Breast epithelium (tissue), 4 donors: ENCODE results near the gene JAM2. TPM values are rescaled to one million over a fixed set of nuclear protein-coding genes. Genes with fewer than 3 reads are reported as not detected.

Experiments
- DNase-seq, 2 donors: peaks; one replicate each; pipeline ENCODE4 v3.0.0-alpha.2; 2019; ENCODE audit warnings: low spot score in 2 of 2
- H3K27ac ChIP-seq, 2 donors: fragments of 200-600 bp; sonication (generic) in 1 of 2; one replicate each; pipeline ENCODE4 v1.5.1; 2016 to 2019; ENCODE audit warnings: mild to moderate bottlenecking in 1 of 2
- H3K27me3 ChIP-seq, 2 donors: fragments of 200-600 bp; sonication (generic) in 1 of 2; one replicate each; pipeline versions ENCODE4 v1.5.1 to v1.6.0; 2017 to 2019; ENCODE audit warnings: control low read depth in 1 of 2, mild to moderate bottlenecking in 1 of 2
- H3K36me3 ChIP-seq: fragments of 200-600 bp; one replicate; pipeline ENCODE4 v1.5.1; 2019
- H3K4me1 ChIP-seq, 2 donors: fragments of 200-600 bp; sonication (generic); one replicate each; pipeline ENCODE4 v1.5.1; 2016 to 2019; ENCODE audit warnings: control low read depth in 1 of 2
- H3K4me3 ChIP-seq, 3 donors: fragments of 200-600 bp; sonication (generic); 1 replicate in 2 of 3; 2 replicates in 1 of 3; pipeline ENCODE4 v1.5.1; 2016 to 2019; ENCODE audit warnings: mild to moderate bottlenecking in 3 of 3, moderate library complexity in 2 of 3
- H3K9me3 ChIP-seq, 2 donors: fragments of 200-600 bp; sonication (generic) in 1 of 2; one replicate each; pipeline ENCODE4 v1.5.1; 2016 to 2019; ENCODE audit warnings: control low read depth in 1 of 2
- CTCF ChIP-seq, 3 donors: fragments of 450-650 bp; IDR thresholded peaks; one replicate each; pipeline ENCODE4 v1.5.1; 2016 to 2017; ENCODE audit warnings: antibody characterized with exemption in 3 of 3, mild to moderate bottlenecking in 3 of 3, moderate library complexity in 3 of 3
- POLR2A ChIP-seq: fragments of 450-650 bp; IDR thresholded peaks from one replicate; pipeline ENCODE4 v1.6.1; 2016; ENCODE audit warnings: antibody characterized with exemption, mild to moderate bottlenecking, moderate library complexity
- POLR2AphosphoS5 ChIP-seq, 3 donors: sonication (generic); formaldehyde crosslinking; IDR thresholded peaks; one replicate each; pipeline ENCODE4 v1.6.1; 2017; ENCODE audit warnings: antibody characterized with exemption in 3 of 3
- intact Hi-C: fragments of 100-400 bp; cut with DNase I; formaldehyde crosslinking; loops from one replicate; pipeline ENCODE4 v1.15.1; 2023; ENCODE audit warnings: low total_unique reads
- total RNA-seq, 3 donors: library from RNA; depleted of rRNA; stranded (reverse); fragments of >200 nt; gene quantifications; one replicate each; pipeline ENCODE4 v1.1.0, GENCODE V29; 2016

The JAM2 gene
- 10 to 100 TPM in 2 of 3 donors, 1 to 10 TPM in 1; 7.8 to 16.1 (median 11.9) TPM for total RNA-seq

GRCh38 chr21:25638660-25639550 lies at the start of gene JAM2:
Gene JAM2, plus strand, starts transcription at chr21:25639258. Its CDS starts 564 bp downstream, at chr21:25639822.
- Histone ChIP-seq H3K27me3 (peaks cover 0 to 9% of the 10 kb centered on the region in 2 donors), H3K36me3 (no peaks in the 10 kb centered on the region), H3K27ac (peak within 1 kb of the TSS; percentile 84 to 86), H3K4me3 (peak within 1 kb of the TSS; percentile 64 to 81 (median 67)), H3K4me1 (no peaks in the 10 kb centered on the region), H3K9me3 (no peaks in the 10 kb centered on the region)
- no peak for DNase-seq
- TF ChIP-seq CTCF (IDR thresholded peaks at IDR 0.05), result no peak
- TF ChIP-seq POLR2A, result no peak
- TF ChIP-seq POLR2AphosphoS5 (IDR thresholded peaks at IDR 0.05), result no peak
- intact Hi-C loops, result no loop called here

GRCh38 chr21:25589887-25590286 lies 49.2 kb upstream of the JAM2 start:
- H3K27me3 ChIP-seq, result no peaks in the 10 kb centered on the region
- no peaks in the 10 kb centered on the region for H3K4me1 ChIP-seq
- TF ChIP-seq POLR2A, result no peak
- no peak for TF ChIP-seq POLR2AphosphoS5 (IDR thresholded peaks at IDR 0.05)
- no peak for TF ChIP-seq CTCF (IDR thresholded peaks at IDR 0.05)
- no peaks in the 10 kb centered on the region for H3K36me3 ChIP-seq
- no peaks in the 10 kb centered on the region for H3K9me3 ChIP-seq
- no peak overlapping the region for H3K4me3 ChIP-seq
- H3K27ac ChIP-seq, result no peak overlapping the region
- no peak for DNase-seq
- intact Hi-C loops, result no loop called here

- H3K9me3 ChIP-seq, result no peaks in the 10 kb centered on the region
- no peaks in the 10 kb centered on the region for H3K36me3 ChIP-seq
- peak; percentile 62 to 87 for DNase-seq
- no peaks in the 10 kb centered on the region for H3K27me3 ChIP-seq
- peak within 1 kb of the TSS; percentile 62 to 98 (median 86) for H3K4me3 ChIP-seq
- H3K27ac ChIP-seq, result peak within 1 kb of the TSS; percentile 87 to 94
- intact Hi-C loops, result loop anchor here (10.0 kb wide), 1 partner anchor 97 kb away; no protein-coding TSS in a partner anchor
- H3K4me1 ChIP-seq, result peaks cover 0 to 3% of the 10 kb centered on the region in 2 donors
- TF ChIP-seq POLR2AphosphoS5 (IDR thresholded peaks at IDR 0.05) (peak; percentile 45 to 50 (median 49)), POLR2A (no peak), CTCF (IDR thresholded peaks at IDR 0.05) (peak; percentile 10 to 45 (median 42))
Measured at GRCh38 chr21:25607151-25608043, 31.7 kb upstream of the JAM2 start, which contains the start of gene MRPL39. Gene MRPL39, minus strand, starts transcription at chr21:25607481. Its CDS starts 6 bp downstream, at chr21:25607475.

GRCh38 chr21:25608044-25608737 lies 30.9 kb upstream of the JAM2 start:
- peak overlapping the region; percentile 62 to 98 (median 86) for H3K4me3 ChIP-seq
- H3K4me1 ChIP-seq, result peaks cover 0 to 3% of the 10 kb centered on the region in 2 donors
- intact Hi-C loops, result loop anchor here (10.0 kb wide), 1 partner anchor 97 kb away; no protein-coding TSS in a partner anchor
- peak; percentile 73 to 81 for DNase-seq
- H3K27ac ChIP-seq, result peak overlapping the region in 1 of 2 donors; percentile 87
- TF ChIP-seq CTCF (IDR thresholded peaks at IDR 0.05) (peak; percentile 91 to 98 (median 93)), POLR2AphosphoS5 (IDR thresholded peaks at IDR 0.05) (peak in 1 of 3 donors; percentile 51), POLR2A (no peak)
- no peaks in the 10 kb centered on the region for H3K27me3 ChIP-seq
- no peaks in the 10 kb centered on the region for H3K36me3 ChIP-seq
- no peaks in the 10 kb centered on the region for H3K9me3 ChIP-seq
